ENCODE results near the gene ARF3. TPM values are rescaled to one million over a fixed set of nuclear protein-coding genes. Genes with fewer than 3 reads are reported as not detected.
A peak's percentile ranks its signal among the peaks of the same experiment; 100 is the strongest.

Gene ARF3
- total and polyA plus RNA-seq, 2 of the 13 experiments (the other 11 are each of a cell fraction or from before 2014, with no cell fraction given) = 53.8 to 57.9 TPM

DNA sequence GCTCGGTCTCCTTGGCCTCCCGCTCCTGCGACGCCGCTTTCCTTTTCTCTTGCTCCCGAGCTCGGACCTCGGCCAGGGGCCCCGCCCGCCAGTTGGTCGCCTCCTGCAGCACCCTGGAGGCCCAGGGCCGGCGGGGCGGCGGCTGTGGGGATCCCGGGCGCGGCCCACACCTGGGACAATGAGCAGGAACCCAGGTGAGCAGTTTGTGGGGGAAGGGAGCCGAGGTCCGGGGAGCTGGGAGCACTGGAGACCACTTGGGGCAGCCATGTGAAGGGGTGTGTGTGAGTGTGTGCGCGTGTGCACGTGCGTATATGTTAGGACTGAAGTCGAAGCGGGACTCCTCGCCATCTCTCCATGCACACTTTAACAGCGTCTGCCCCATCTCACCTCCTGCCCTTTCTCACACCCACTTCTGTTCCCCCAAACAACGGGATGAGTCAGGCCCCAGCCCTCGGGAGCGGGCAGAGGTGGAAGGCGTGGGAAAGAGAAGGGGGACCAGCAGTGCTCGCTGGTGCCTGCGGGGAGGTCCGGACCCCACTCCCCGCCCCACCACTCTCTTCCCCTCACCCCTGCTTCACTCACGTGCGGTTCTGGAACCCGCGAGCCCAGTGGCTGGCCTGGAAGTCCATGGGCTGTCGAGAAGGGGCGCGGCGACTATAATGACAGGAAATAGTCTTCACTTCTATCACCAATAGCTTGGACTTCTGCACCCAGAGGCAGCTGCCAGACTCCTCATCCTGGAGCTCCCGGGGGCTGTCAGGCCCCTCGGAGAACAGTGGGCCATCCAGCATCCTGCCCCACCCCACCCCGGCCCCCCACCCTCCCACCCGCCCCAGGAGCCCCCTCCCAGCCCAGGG lies 41.4 kb upstream of the ARF3 start (continued):
- no peak for TF ChIP-seq CC2D1A (CRISPR knock-in tag; IDR thresholded peaks at IDR 0.05)
- TF ChIP-seq, protein P1, sequence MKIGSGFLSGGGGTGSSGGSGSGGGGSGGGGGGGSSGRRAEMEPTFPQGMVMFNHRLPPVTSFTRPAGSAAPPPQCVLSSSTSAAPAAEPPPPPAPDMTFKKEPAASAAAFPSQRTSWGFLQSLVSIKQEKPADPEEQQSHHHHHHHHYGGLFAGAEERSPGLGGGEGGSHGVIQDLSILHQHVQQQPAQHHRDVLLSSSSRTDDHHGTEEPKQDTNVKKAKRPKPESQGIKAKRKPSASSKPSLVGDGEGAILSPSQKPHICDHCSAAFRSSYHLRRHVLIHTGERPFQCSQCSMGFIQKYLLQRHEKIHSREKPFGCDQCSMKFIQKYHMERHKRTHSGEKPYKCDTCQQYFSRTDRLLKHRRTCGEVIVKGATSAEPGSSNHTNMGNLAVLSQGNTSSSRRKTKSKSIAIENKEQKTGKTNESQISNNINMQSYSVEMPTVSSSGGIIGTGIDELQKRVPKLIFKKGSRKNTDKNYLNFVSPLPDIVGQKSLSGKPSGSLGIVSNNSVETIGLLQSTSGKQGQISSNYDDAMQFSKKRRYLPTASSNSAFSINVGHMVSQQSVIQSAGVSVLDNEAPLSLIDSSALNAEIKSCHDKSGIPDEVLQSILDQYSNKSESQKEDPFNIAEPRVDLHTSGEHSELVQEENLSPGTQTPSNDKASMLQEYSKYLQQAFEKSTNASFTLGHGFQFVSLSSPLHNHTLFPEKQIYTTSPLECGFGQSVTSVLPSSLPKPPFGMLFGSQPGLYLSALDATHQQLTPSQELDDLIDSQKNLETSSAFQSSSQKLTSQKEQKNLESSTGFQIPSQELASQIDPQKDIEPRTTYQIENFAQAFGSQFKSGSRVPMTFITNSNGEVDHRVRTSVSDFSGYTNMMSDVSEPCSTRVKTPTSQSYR (CRISPR knock-in tag; IDR thresholded peaks at IDR 0.05; ENCODE audit: borderline replicate concordance) = peak; percentile 49; the same call in 1 of the 2 replicates
- TF ChIP-seq PAF1 (CRISPR knock-in tag; IDR thresholded peaks at IDR 0.05) = no peak
- no peak for TF ChIP-seq FOXP1 (IDR thresholded peaks at IDR 0.05)
- no peak for TF ChIP-seq FOXP1 (CRISPR knock-in tag; IDR thresholded peaks at IDR 0.05)
- TF ChIP-seq, protein P2, sequence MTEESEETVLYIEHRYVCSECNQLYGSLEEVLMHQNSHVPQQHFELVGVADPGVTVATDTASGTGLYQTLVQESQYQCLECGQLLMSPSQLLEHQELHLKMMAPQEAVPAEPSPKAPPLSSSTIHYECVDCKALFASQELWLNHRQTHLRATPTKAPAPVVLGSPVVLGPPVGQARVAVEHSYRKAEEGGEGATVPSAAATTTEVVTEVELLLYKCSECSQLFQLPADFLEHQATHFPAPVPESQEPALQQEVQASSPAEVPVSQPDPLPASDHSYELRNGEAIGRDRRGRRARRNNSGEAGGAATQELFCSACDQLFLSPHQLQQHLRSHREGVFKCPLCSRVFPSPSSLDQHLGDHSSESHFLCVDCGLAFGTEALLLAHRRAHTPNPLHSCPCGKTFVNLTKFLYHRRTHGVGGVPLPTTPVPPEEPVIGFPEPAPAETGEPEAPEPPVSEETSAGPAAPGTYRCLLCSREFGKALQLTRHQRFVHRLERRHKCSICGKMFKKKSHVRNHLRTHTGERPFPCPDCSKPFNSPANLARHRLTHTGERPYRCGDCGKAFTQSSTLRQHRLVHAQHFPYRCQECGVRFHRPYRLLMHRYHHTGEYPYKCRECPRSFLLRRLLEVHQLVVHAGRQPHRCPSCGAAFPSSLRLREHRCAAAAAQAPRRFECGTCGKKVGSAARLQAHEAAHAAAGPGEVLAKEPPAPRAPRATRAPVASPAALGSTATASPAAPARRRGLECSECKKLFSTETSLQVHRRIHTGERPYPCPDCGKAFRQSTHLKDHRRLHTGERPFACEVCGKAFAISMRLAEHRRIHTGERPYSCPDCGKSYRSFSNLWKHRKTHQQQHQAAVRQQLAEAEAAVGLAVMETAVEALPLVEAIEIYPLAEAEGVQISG (CRISPR knock-in tag; IDR thresholded peaks at IDR 0.05) = peak; percentile 61
- TF ChIP-seq ZNF562 (CRISPR knock-in tag; IDR thresholded peaks at IDR 0.05; ENCODE audit: borderline replicate concordance) = peak; percentile 79; the same call in 1 of the 2 replicates
- TF ChIP-seq, protein P3, sequence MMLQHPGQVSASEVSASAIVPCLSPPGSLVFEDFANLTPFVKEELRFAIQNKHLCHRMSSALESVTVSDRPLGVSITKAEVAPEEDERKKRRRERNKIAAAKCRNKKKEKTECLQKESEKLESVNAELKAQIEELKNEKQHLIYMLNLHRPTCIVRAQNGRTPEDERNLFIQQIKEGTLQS (CRISPR knock-in tag; IDR thresholded peaks at IDR 0.05) = 0 out of 2 replicates have a peak, but pooled peaks have one; percentile 4
- no peak for TF ChIP-seq ZSCAN31 (CRISPR knock-in tag; IDR thresholded peaks at IDR 0.05; ENCODE audit: low read depth)
- TF ChIP-seq ZNF75D (CRISPR knock-in tag; IDR thresholded peaks at IDR 0.05; ENCODE audit: borderline replicate concordance) = no peak; the same call in 1 of the 2 replicates
- TF ChIP-seq, protein P4, sequence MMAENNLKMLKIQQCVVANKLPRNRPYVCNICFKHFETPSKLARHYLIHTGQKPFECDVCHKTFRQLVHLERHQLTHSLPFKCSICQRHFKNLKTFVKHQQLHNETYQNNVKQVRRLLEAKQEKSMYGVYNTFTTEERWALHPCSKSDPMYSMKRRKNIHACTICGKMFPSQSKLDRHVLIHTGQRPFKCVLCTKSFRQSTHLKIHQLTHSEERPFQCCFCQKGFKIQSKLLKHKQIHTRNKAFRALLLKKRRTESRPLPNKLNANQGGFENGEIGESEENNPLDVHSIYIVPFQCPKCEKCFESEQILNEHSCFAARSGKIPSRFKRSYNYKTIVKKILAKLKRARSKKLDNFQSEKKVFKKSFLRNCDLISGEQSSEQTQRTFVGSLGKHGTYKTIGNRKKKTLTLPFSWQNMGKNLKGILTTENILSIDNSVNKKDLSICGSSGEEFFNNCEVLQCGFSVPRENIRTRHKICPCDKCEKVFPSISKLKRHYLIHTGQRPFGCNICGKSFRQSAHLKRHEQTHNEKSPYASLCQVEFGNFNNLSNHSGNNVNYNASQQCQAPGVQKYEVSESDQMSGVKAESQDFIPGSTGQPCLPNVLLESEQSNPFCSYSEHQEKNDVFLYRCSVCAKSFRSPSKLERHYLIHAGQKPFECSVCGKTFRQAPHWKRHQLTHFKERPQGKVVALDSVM (CRISPR knock-in tag; IDR thresholded peaks at IDR 0.05) = no peak; the same call in 1 of the 2 replicates
- TF ChIP-seq MIER2 (CRISPR knock-in tag; IDR thresholded peaks at IDR 0.05) = 0 out of 2 replicates have a peak, but pooled peaks have one; percentile 20
- no peak; the same call in 1 of the 2 replicates for TF ChIP-seq ARNT2 (CRISPR knock-in tag; IDR thresholded peaks at IDR 0.05; ENCODE audit: low read depth)
- TF ChIP-seq, protein P5, sequence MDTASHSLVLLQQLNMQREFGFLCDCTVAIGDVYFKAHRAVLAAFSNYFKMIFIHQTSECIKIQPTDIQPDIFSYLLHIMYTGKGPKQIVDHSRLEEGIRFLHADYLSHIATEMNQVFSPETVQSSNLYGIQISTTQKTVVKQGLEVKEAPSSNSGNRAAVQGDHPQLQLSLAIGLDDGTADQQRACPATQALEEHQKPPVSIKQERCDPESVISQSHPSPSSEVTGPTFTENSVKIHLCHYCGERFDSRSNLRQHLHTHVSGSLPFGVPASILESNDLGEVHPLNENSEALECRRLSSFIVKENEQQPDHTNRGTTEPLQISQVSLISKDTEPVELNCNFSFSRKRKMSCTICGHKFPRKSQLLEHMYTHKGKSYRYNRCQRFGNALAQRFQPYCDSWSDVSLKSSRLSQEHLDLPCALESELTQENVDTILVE (CRISPR knock-in tag; IDR thresholded peaks at IDR 0.05) = no peak; the same call in 1 of the 2 replicates
- TF ChIP-seq TOPORS (CRISPR knock-in tag; IDR thresholded peaks at IDR 0.05) = no peak
- TF ChIP-seq KLF11 (CRISPR knock-in tag; IDR thresholded peaks at IDR 0.05) = 0 out of 2 replicates have a peak, but pooled peaks have one; percentile 27
- TF ChIP-seq RBM39 (IDR thresholded peaks at IDR 0.05; ENCODE audit: low read depth, low read length, poor library complexity, severe bottlenecking) = no peak
- no peak for TF ChIP-seq PCBP2 (optimal IDR thresholded peaks at IDR 0.05; ENCODE audit: low read depth, low read length, poor library complexity, severe bottlenecking)

All from HepG2 (cell line).